C4-2B (cell line): ENCODE results near the gene SELENOM.

Experiments used
- CTCF ChIP-seq: fragments of 450-650 bp; conservative IDR thresholded peaks from 2 replicates; pipeline ENCODE4 v1.5.1; 2017; ENCODE audit warnings: mild to moderate bottlenecking
- ZFX ChIP-seq: fragments of 450-650 bp; IDR thresholded peaks from 2 replicates; pipeline ENCODE4 v1.6.1; 2017

- TF ChIP-seq CTCF (no peak), ZFX (no peak)
These were observed 44.5 kb upstream of the SELENOM start for GRCh38 chr22:31151872-31152271.
